Cardiac muscle cell (in vitro differentiated cells and primary cell): ENCODE data around the gene GRWD1. TPM values are rescaled to one million over a fixed set of nuclear protein-coding genes. Genes with fewer than 3 reads are reported as not detected.

Experiments
- DNase-seq, 2 donors: peaks; one replicate each; pipeline versions ENCODE4 v3.0.0 to v3.0.0-alpha.2; 2010 to 2017; ENCODE audit warnings: low read depth in 1 of 2, low spot score in 1 of 2
- H3K27ac ChIP-seq: fragments of 200-600 bp; sonication (generic); 2 replicates; pipeline ENCODE4 v1.5.1; 2016
- H3K27me3 ChIP-seq: fragments of 200-600 bp; sonication (generic); 2 replicates; pipeline ENCODE4 v1.6.0; 2016; ENCODE audit warnings: control low read depth
- H3K36me3 ChIP-seq: fragments of 200-600 bp; sonication (generic); 2 replicates; pipeline ENCODE4 v1.5.1; 2016; ENCODE audit warnings: control low read depth
- H3K4me1 ChIP-seq: fragments of 200-600 bp; sonication (generic); 2 replicates; pipeline ENCODE4 v1.8.1; 2017; ENCODE audit warnings: low read depth, mild to moderate bottlenecking, mixed run types
- H3K4me3 ChIP-seq: fragments of 200-600 bp; sonication (generic); 2 replicates; pipeline ENCODE4 v1.5.1; 2016; ENCODE audit warnings: mild to moderate bottlenecking
- H3K9me3 ChIP-seq: fragments of 200-600 bp; sonication (generic); 2 replicates; pipeline ENCODE4 v1.5.1; 2017; ENCODE audit warnings: low read depth, mild to moderate bottlenecking, control low read depth
- CTCF ChIP-seq: IDR thresholded peaks from 2 replicates; pipeline ENCODE4 v1.5.1; 2012; ENCODE audit warnings: low read depth, mild to moderate bottlenecking, low read length
- polyA plus RNA-seq: library from polyadenylated mRNA; unstranded; fragments of >200 nt; fragmentation: Nextera tagmentation; extraction: Ambion mirVana; gene quantifications from 2 replicates; pipeline ENCODE4 v1.2.1, GENCODE V29; 2016
- total RNA-seq: library from RNA; depleted of rRNA; stranded (reverse); fragments of >200 nt; gene quantifications from 2 replicates; pipeline ENCODE4 v1.2.3, GENCODE V29; 2016

The GRWD1 gene
- total and polyA plus RNA-seq, 2 experiments from 2014 or later = 24.2 to 38.6 TPM

DNA sequence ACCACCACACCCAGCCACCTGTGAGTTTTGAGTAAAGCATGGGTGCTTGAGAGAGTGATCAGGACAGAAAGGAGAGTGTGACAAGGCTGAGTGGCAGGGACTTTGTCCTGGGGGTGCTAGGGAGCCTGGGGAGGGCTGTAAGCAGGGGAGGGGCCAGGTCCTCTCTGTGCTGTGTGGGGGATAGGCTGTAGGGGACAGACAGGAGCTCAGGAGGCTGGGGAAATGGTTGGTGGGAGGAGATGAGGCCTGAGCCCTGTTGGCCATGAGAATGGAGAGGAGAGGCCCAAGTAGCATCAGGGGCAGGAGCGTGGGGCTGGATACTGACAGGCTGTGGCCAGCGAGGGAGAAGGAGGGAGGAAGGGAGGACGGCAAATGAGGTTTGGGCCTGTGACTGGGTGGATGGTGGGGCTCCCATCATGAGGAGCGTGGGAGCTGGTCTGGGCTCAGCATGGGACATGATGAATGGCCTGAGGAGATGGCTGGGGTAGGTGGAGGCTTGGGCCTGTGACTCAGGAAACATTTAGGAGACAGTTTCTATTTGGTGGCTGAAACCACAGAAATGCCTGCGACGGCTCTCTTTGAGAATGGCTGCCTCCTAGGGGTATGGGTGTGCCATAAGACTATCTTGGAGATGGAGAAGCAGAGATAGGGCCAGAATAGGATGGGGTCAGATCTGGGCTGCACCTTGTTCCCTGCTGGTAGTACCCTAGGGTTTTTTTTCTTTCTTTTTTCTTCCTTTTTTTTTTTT, 27.3 kb upstream of the GRWD1 start:
- no peak for TF ChIP-seq CTCF
- Histone ChIP-seq H3K27ac (no peak overlapping the region), H3K4me3 (no peak overlapping the region), H3K4me1 (peaks cover 8% of the 10 kb centered on the region), H3K9me3 (no peaks in the 10 kb centered on the region), H3K36me3 (no peaks in the 10 kb centered on the region), H3K27me3 (no peaks in the 10 kb centered on the region)
- peak in 1 of 2 donors; percentile 19 for DNase-seq

DNA sequence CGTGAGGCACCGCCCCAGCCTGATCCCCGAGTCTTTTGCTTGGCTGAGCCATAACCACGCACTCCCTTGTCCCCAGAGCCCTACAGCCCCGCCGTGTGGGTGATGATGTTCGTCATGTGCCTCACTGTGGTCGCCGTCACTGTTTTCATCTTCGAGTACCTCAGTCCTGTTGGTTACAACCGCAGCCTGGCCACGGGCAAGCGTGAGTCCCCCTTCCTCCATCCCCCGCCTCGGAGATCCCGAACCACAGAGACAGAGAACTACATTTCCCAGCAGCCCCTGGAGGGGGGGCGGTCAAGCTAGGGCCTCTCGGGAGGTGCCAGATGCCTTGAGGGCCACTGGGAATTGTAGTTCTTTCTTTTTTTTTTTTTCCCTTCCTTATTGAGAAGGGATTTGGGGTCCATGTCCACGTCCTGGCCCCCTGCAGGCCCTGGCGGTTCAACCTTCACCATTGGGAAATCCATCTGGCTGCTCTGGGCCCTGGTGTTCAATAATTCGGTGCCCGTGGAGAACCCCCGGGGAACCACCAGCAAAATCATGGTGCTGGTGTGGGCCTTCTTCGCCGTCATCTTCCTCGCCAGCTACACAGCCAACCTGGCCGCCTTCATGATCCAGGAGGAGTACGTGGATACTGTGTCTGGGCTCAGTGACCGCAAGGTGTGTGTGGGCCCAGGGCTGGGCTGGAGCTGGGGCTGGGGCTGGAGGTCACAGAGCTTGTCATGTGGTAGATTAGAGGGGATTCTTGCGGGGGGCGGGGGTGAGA, 26.4 kb upstream of the GRWD1 start:
- TF ChIP-seq CTCF = no peak
- no peaks in the 10 kb centered on the region for H3K27me3 ChIP-seq
- no peaks in the 10 kb centered on the region for H3K9me3 ChIP-seq
- H3K36me3 ChIP-seq = no peaks in the 10 kb centered on the region
- peaks cover 8% of the 10 kb centered on the region for H3K4me1 ChIP-seq
- peak; percentile 42 to 60 for DNase-seq
- H3K4me3 ChIP-seq = no peak overlapping the region
- H3K27ac ChIP-seq = no peak overlapping the region

GRCh38 chr19:48421548-48421947, 24.2 kb upstream of the GRWD1 start:
- Histone ChIP-seq H3K4me3 (no peak overlapping the region), H3K27ac (no peak overlapping the region)
- no peak for DNase-seq

GRCh38 chr19:48424694-48425219, 21.0 kb upstream of the GRWD1 start:
- TF ChIP-seq CTCF = no peak
- DNase-seq = peak in 1 of 2 donors; percentile 72
- no peaks in the 10 kb centered on the region for H3K27me3 ChIP-seq
- no peak overlapping the region for H3K27ac ChIP-seq
- no peaks in the 10 kb centered on the region for H3K36me3 ChIP-seq
- H3K4me3 ChIP-seq = no peak overlapping the region
- no peaks in the 10 kb centered on the region for H3K4me1 ChIP-seq
- no peaks in the 10 kb centered on the region for H3K9me3 ChIP-seq

More at GRCh38 chr19:48421548-48421947, 24.2 kb upstream of the GRWD1 start:
- TF ChIP-seq CTCF = no peak
- peaks cover 8% of the 10 kb centered on the region for H3K4me1 ChIP-seq
- no peaks in the 10 kb centered on the region for H3K27me3 ChIP-seq
- no peaks in the 10 kb centered on the region for H3K36me3 ChIP-seq
- no peaks in the 10 kb centered on the region for H3K9me3 ChIP-seq

GRCh38 chr19:48428670-48429069, 17.1 kb upstream of the GRWD1 start:
- no peak overlapping the region for H3K27ac ChIP-seq
- H3K36me3 ChIP-seq = no peaks in the 10 kb centered on the region
- no peaks in the 10 kb centered on the region for H3K27me3 ChIP-seq
- no peak for DNase-seq
- H3K4me3 ChIP-seq = no peak overlapping the region
- no peaks in the 10 kb centered on the region for H3K9me3 ChIP-seq
- no peak for TF ChIP-seq CTCF
- no peaks in the 10 kb centered on the region for H3K4me1 ChIP-seq
